HG03460 (cell line): Measurements from ENCODE around the gene BHLHA9.
"Not testable (repeated sequence)": the region's sequence is repeated elsewhere in the genome, so short reads cannot be mapped to it uniquely, and the experiment has no call there.

Source experiments
- ATAC-seq: cut with Tn5 transposase; IDR thresholded peaks from one replicate; pipeline ENCODE4 v1.9.1; 2021; ENCODE audit not compliant: unreplicated experiment

BHLHA9 gene

DNA sequence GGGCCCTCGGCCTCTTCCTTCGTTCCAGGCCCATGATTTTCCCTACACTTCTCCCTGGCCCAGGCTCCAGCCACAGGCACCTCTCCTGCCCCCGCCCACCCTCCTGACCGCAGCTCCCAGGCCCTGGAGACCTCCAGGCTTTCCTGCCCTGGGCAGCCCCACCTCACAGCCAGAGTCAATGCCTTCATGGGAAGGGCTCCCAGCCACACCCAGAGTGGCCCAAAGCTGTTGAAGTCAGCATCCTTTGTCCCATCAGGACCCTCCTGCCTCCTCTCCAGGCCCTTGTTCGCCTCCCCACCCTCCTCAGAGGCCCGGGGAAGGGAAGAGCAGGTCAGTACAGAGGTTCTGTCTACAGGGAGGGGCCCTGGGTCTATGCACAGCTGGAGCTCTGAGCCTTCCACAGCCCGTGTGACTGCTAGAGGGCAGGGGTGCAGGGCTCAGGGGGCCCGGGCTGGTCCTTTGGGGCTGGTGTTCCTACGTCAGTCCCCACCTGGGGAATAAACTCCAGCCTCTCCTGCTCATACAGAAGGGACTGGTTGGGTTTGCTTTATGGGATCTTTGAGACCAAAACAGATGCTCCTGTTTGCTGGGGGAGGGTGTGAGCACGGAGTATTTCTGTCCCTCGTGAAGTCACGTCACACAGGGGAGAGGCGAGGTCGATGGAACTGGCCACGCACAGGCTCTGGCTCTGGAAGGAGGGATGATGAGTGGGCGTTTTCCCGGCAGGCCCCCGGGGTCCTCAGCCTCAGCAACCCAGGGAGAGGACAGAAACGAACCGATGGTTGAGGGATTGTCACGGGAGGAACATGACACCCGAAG, 29.5 kb downstream of the BHLHA9 start:
- no peak for ATAC-seq

- ATAC-seq: no peak
Observed at GRCh38 chr17:1300371-1300905, 30.2 kb downstream of the BHLHA9 start.

GRCh38 chr17:1301546-1301945, 31.3 kb downstream of the BHLHA9 start:
- ATAC-seq: no peak

- ATAC-seq: no peak
Observed at GRCh38 chr17:1302761-1303160, 32.5 kb downstream of the BHLHA9 start.

GRCh38 chr17:1304522-1304921, 34.3 kb downstream of the BHLHA9 start:
- no peak for ATAC-seq

GRCh38 chr17:1304962-1305563, 34.8 kb downstream of the BHLHA9 start:
- ATAC-seq: no peak

DNA sequence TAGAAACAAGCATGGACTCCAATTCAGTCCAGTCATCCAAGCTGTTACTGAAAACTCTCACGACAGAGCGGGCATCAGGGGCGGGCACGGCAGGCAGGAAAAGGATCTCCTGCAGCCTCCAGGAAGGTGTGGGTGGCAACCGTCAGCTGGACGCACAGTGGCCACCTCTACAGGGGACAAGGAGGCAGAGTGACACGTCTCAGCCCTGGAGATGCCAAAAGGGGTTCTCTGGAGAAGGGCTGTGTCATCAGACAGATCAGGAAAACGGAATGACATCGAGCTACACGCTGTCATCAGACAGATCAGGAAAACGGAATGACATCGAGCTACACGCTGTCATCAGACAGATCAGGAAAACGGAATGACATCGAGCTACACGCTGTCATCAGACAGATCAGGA, 37.6 kb downstream of the BHLHA9 start:
- ATAC-seq: not testable (repeated sequence)

DNA sequence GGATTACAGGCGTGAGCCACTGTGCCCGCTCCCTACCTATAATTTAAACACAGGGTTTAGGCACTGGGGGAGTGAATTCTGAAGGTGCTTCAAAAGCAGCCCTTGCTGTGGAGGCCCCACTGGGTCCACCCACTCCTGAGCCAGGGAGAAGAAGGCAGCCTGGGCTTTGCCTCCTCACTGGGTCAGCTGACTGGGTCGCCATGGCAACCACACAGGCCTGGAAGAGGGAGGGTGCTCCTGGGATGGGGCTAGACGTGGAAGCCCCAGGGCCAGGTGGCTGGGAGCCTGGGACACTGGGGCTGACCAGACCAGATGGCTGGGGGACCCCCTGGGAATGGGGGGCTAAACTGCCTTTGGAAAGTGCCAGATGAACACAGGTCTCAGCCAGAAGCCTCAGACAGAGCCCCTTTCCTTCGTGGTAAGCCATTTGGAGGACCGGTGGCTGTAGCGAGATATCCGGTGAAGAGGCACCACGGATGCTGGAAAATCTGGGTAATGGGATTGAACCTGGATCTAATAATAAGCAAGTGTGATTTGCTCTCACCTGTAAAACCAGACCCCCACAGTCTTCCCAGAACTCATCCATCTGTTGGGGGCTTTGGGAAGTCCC, 42.1 kb downstream of the BHLHA9 start:
- no peak for ATAC-seq

DNA sequence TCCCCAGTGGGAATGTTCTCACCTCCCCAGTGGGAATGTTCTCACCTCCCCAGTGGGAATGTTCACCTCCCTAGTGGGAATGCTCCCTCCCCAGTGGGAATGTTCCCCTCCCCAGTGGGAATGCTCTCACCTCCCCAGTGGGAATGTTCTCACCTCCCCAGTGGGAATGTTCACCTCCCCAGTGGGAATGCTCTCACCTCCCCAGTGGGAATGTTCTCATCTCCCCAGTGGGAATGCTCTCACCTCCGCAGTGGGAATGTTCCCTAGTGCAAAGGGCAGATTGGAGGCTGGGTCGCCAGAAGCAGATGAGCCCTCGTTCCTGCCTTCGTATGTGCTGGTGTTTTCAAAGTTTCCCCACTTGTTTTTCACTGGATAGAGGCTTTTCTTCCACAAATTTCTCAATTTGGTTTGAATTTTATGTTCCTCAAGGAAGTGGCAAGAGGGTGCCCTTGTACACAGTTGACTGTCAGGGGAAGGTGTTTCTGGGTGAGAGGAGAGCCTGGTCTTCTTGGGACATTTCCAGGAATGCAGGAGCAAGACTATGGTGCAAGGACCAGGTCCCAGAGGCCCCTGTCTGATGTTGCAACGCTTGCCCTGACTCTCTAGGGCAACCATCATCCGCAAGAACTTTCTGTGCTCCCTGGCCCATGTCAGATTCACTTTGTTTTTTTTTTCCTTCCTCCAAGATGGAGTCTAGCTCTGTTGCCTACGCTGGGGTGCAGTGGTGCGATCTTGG, 43.2 kb downstream of the BHLHA9 start:
- no peak for ATAC-seq

DNA sequence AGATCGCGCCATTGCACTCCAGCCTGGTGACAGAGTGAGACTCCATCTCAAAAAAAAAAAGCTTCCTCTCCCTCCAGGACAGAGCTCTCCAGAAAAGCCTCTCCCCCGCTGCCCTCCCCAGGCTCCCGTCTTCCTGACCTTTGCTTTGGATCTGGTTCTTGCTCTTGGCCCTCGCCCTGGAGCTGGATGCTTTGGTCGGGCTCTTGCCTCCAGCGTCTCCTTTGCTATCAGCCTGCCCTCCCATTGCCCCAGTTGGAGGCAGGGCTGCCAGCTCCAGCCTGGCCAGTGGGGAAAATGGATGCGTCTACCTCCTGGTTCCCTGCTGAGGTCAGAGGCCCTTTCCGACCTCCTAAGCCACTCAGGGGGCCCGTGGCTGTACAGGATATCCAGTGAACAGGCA, 45.2 kb downstream of the BHLHA9 start:
- no peak for ATAC-seq

DNA sequence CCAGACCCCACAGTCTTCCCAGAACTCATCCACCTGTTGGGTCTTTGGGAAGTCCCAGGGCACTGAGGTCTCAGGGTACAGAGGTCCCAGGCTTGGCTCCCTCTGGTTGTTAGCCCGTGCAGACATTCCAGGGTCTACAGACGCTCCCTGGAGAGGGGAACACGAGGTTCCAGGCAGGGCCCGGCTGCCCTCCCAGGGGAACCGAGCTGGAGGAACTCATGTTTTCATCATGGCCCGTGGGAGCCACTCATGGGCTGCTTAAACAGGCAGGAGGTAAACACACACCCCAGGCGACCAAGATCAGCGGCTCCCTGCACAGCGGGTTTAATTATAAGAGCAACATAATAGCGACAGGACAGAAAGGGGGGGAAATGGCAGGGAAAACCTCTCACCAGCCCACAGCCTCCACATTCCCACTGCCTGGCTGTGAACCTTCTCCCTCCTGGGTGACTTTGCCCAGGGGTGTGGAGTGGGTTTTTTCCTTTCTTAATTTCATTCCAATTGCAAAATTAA, 45.7 kb downstream of the BHLHA9 start:
- ATAC-seq: no peak
